GM21576 (cell line): ENCODE measurements around the gene UGT1A6.

Experiments
- ATAC-seq: cut with Tn5 transposase; IDR thresholded peaks from one replicate; pipeline ENCODE4 v1.9.1; 2021; ENCODE audit warnings: mild to moderate bottlenecking, moderate library complexity; ENCODE audit not compliant: unreplicated experiment

Gene UGT1A6

DNA sequence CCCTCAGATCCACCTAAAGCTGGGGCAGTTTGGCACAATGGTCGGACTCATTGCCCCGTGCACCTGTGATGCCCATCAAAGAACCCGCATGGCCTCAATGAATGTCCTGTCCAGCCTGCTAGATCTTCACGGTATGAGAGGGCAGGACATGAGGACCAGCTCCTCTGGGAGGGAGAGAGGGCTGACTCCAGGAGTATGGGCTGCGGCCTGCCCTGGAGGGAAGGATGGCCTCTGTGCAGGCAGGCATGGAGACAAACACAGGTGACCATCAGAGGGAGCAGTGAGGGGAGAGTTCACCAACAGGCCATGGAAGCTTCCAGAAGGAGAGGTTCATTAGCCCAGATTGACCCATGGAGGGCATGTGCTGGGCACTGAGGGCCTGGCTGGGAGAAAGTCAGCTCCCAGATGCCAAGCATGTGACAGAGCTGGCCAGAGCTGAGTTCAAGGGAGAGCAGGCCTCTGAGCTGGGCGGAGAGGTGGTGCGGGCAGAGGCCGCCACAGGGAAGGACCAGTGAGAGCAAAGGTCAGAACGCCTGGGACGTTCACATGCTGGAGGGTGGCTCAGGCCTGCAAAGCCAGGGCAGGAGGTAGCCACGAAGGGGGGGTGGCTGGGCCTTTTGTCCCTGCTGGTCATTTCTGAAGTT lies 125.4 kb downstream of the UGT1A6 start:
- ATAC-seq = no peak

DNA sequence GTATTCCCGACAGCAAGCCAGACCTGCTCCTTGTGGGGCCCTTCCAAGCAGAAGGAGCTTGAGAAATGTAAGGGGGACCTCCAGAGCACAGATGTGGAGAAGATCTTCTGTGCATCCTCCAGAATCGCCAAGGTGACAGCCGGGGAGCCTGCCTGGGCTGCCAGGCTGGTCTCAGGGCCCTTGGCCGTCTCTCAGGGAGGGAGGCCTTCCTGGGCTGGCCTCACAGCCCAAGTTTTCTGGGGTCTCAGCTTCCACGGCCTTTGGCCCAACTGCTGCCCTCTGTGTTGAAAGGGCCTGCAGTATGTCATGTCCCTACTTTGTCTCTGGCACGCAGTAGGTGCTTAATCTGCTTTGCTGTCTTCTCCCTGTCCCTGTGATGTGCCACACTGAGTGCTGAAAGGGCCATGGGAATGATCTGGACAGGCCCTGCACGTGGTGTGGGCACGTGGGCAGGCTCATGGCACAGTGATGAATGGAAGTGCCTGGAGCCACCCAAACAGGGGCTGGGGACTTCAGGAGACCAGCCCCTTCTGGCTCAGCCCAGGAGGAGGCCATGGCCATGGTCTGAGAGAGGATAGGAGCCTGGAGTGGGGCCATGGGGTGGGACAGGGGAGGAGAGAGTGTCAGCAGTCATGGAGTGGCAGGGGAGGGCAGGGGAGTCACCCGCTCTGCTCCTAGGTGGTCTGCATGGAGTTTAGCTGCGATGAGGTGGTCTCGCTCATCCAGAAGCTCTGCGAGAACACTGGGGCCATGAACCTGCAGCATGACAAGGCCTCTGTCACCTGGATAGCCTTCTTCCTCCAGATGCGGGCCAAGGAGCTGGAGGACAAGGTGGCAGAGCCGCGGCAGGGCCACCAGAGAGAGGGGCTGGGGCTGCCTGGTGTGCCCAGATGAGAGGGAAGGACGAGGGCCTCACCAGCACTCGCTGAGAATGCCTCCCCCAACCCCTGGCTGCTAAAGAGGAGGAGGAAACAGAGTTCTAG lies 126.2 kb downstream of the UGT1A6 start:
- no peak for ATAC-seq

GRCh38 chr2:233819884-233820773 lies 127.4 kb downstream of the UGT1A6 start:
- no peak for ATAC-seq

GRCh38 chr2:233820774-233821105 lies 128.1 kb downstream of the UGT1A6 start:
- no peak for ATAC-seq

DNA sequence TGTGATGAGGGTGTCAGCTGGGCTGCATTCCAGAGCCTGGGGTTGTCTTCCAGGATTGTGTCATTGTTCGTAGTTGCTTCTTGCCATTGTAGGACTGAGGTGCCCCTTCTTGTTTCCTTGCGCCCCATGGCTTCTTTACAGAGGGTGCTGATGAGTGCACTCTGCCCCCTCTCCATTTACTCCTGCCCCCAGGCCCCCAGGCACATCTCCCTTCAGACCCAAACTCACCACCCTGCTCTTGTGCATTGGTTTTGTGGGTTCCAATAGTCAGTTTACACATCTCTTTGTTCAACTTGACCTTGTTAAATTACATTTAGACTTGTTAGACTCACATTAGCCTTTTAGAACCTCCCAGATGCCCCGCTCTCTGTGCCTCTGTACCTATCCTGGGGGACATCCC lies 128.5 kb downstream of the UGT1A6 start:
- ATAC-seq = no peak

DNA sequence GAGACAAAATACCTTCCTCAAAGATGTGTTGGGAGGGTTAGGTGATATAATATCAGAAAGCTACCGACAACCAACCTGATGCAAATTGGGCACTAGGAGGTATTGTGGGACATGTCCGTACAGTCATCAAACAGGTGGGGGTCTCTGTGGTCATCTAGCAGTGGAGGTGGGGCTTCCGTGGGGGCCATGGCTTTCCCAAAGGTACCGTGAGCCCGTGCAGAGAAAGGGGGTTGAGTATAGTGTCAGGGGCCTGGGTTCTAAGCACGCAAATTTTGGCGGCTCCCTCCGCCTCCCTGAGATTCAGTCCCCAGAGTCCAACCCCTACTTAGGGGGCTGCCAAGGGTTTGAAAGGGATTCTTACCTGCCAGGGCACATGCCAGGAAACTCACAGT lies 129.0 kb downstream of the UGT1A6 start:
- ATAC-seq = no peak

DNA sequence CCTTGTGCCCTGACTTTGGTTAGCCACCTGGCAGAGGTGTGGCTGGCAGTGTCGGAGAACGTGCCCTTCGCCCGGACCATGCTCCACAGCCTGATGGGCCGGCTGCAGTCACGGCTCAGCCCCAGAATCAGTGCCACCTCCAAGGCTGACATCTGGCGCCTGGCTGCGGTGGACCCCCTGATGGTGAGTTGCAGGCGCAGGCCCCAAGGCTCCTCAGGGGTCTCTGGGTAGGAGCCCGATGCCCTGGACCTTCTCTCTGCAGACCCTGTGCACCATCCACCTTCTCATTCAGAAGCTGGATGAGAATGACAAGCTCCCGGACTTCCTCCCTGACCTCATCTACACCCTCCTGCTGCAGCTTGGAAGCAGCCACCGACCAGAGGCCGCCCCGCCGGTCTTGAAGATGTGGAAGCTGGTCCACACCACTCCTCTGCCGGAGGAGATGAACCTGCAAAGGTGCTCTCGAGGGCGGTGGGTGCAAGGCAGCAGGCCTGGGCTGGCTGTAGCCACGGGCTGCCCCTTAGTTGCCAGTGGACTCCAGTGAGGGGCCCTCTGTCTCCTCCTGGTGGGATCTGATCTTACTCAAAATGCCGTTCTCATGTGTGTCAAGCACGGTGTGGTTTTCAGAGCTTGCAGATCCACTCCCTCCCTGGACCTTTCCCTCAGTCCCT lies 129.5 kb downstream of the UGT1A6 start:
- no peak for ATAC-seq
